NK-92 (cell line): ENCODE measurements around the gene HOXA9.

ENCODE experiments used
- DNase-seq: peaks from one replicate; lab custom pipeline; 2025; ENCODE audit not compliant: unreplicated experiment; lab: John Stamatoyannopoulos, UW

Gene HOXA9

DNA sequence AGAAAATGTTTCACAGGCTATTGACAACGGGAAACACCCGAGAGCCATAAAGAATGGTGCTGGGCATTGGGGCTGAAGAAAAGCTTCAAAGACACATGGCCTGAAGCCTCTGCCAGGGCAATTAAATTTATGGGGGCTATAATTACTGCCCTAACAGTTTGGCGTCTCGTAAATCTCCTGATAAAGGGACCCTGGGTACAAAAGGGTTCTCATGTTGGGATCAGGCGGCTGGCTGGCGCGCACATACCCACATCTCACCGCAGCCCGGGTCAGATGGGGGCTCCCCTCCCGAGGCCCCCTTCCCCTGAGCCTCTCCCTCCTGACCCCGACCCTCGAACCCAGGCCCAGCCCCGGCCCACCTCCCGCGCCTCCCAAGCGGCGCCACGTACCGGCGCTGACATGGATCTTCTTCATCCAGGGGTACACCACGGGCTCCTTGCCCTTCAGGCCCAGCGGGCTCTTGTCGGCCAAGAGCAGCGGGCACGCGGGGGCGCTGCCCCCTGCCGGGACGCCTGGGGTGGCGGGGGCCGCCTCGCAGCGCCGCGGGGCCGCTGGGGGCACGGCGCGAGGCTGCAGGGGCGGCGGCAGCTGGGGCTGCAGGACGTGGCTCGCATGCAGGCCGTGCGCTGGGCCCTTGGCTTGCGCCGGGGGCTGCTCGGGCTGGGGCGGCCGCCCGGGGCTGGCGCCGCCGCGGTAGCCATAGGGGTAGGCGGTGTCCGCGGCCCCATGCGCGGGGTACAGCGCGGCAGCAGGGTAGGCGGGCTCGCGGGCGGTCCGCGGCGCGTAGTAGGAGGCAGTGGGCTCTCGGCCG is 35.4 kb downstream of the HOXA9 start:
- no peak for DNase-seq

DNA sequence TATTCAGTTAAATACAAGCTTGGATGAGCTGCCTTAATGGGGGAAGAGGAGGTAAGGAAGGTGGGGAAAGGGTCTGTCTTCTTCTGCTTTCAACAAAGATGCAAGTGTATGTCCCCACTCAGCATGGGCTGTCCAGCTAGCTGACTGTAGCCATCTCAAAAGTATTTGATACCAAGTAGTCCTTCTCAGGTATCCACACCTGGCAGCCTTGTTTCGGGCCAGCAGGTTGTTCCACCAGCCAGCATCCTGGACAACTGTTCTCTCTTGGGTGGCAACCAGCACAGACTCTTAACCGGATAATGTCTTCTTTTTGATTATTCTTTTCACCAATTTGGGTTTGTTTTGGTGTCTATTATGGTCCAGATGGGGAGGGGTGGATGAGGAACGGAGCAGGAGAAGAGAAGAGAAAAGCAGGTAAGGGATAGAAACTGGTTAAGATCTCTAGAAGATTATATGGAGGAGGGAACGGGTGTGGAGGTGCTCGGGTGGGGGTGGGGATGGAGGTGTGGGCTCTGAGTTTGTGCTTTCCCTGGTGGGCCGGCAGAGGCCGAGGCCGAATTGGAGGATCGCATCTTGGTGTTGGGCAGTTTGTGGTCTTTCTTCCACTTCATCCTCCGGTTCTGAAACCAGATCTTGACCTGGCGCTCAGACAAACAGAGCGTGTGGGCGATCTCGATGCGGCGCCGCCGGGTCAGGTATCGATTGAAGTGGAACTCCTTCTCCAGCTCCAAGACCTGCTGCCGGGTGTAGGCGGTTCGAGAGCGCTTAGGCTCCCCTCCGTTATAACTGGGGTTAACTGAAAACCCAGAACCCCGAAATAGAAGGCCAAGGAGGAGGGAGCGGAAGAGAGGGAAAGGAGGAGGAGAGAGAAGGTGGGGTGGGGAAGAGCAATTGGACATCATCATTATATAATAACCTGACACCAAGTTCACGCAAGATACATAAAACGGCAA is 36.3 kb downstream of the HOXA9 start:
- no peak for DNase-seq

DNA sequence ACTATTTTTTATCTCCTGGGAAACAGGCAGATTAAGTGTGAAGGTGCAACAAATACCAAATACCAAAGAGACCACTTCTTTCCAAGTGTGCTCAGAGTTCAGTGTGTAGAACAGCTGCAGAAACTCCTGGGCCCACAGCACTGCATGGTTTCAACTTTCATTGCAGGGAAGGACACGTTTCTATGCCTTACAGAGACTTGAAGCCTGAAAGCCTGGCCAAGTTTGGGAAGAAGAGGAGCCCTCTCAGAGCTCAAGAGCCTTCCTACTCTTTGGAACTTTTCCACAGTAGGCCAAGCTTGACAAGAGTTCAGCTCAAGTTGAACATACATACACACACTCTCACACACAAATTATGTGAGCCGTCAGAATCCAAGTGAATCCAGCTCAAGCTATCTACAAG is 37.3 kb downstream of the HOXA9 start:
- no peak for DNase-seq

DNA sequence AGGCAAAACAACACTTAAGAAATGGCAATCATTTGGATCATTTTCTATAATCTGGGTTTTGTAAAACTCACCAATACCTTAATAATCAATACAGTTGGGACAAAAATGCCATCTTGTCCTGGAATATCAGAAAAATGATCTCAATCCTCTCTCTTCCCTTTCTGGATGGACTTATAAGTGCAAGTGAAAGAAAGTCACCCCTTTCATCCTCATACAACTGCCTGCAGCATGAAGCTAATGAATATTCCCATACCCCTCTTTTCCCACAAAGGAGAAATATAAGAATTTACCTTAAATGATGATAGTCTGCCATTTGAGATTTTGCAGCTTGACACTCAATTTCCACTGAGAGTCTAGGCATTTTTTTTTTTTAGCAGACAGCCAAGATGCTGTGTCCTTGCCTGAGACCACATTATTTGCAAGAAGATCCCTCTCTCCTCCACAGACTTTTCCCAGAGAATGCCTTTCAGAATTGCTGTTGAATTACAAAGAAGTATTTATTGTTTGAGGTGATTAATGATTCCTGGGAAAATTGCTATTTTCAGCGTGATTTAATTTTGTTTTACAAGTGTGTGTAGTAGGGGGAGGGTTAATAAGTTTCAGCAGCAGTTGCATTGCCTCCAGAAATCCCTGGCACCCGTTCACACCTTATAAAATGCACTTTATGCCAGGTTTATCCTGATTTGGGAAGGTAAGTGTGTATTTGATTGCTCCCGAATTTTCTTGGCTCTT is 38.6 kb downstream of the HOXA9 start:
- no peak for DNase-seq

DNA sequence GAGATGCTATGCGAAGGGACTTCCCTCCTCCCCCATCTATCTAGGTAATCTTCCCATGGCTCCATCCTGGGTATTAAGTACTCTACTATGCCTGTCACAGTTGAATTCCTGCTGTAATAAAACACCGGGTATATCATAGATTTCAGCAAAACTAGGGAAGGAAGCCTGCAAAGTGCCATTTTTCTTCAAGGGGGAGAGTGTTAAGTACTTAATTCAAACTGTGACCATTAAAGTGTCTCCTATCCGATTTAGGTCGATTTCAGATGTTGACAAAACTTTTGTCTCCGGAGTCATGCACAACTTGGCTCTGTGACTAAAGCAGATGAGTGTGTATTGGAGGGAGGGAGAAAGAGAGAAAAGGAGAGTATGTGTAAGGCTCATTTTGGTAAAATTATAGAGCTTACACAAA is 39.3 kb downstream of the HOXA9 start:
- DNase-seq, result no peak

DNA sequence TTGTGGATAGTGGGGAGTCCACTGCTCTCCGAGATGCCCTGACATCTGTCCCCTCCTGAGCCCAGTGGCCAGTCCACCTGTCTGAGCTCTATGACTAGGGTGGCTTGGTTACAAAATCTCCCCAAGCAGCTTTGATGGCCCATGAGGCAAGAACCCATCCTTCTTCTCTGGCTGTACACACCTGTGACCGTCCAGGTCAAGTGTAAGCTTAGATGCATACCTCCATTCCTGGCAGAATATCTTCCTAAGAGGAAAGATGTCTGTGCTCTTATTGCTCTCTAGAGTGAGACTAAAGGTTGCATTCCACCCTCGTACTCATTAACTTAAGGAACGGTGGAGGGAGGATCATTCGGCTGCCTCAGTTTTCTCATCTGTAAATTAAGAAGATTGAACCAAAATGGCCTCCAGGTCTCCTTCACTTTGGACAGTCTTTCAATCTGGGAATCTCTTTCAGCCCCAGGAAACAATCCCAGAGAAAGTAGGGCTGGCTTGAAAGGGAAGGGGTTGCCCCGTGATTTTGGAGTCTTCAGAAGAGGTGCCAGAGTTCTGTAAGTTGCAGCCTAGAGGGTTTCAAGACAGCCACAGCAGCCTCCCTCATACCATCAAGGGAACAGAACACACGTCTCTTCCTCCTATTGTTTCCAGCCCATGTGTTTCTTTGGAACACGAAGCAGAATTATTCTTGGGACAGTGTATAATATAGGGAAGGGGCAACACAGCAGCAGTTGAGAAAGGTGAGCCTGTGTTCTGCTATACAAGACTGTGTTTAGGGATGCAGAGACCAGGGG is 40.2 kb downstream of the HOXA9 start:
- no peak for DNase-seq

DNA sequence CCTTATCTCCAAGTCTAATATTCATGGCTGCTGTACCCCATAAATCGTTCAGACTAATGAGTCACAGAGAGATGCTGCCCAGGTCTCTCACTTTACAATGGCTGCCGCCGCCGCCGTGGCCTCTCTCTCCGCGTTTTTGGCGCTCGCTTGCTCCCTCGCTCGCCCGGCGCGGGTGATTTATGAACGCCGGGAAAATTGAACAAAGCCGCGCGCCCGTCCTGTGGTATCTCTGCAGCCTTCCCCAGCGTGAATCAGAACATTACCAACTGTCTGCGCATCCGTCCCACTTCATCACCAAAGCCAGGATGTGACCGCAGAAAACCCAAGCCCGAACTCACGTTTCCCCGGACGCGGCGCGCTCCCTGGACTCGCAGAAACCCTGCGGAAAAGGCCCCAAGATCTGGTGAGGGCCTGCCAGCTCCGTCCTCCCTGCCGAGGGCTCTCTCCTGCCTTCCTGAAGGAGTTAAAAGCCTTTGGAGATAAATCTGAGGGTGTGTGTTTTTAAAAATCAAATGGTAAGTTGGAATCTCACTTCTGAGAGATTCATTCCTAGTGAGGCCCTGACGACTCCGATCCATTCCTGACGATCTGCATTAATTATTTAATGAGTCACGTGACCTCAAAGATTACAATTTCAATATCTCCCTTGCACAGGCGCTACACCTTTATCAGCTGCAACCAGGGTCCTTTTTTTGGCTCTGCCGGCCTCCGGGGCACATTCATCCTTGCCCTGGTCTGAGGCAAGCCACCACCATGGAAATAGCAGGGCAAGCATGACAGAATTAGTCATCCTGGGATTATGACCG is 41.0 kb downstream of the HOXA9 start:
- DNase-seq, result no peak

DNA sequence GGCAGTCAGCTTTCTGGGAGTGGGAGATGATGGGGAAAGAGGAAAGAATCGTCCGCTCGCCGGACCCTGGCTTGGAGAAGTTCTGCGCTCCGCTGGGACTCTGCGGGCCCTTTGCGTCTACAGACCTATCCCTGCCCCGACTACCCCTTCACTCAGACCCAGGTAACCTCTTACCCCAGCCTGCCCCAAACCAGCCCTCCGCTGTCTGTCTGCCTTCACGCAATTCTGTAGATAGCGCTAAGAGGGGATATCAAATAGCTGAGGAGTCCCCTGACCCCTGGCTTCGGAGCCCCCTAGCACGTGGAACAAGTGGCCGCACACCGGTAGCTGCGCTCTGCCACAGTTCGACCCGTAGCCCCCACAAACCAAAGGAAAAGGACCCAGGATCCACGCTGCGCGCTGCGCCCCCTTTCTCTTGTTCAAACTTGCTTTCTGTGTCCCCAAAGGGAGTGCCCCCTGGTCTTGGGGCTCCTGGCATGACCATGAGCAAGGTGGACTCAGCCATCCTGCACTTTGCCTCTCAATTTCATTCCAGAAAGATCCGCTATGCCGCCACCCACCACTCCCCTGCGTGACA is 41.8 kb downstream of the HOXA9 start:
- DNase-seq, result no peak

DNA sequence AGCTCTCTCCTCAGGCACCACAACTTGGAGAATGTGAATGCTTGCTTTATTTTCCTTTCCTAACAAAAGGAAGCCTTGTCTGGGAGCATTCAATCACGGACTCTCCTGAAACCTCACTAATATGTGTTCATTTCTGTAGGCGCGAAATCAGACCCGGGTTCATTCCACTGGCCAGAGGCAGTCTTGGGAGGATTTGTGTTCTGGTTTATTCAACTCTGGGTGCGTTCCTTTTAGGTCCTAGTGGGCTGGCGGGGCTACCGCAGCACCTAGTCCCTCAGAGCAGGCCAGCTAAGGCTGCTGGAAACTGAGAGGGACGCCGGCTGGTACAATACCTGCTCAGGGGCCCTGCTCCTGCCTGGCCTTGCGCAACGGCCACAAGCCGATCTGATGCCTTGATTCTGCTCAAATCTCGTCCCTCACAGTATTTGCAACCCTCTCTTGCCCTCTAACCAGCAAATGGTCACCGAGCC is 42.3 kb downstream of the HOXA9 start:
- DNase-seq, result no peak

DNA sequence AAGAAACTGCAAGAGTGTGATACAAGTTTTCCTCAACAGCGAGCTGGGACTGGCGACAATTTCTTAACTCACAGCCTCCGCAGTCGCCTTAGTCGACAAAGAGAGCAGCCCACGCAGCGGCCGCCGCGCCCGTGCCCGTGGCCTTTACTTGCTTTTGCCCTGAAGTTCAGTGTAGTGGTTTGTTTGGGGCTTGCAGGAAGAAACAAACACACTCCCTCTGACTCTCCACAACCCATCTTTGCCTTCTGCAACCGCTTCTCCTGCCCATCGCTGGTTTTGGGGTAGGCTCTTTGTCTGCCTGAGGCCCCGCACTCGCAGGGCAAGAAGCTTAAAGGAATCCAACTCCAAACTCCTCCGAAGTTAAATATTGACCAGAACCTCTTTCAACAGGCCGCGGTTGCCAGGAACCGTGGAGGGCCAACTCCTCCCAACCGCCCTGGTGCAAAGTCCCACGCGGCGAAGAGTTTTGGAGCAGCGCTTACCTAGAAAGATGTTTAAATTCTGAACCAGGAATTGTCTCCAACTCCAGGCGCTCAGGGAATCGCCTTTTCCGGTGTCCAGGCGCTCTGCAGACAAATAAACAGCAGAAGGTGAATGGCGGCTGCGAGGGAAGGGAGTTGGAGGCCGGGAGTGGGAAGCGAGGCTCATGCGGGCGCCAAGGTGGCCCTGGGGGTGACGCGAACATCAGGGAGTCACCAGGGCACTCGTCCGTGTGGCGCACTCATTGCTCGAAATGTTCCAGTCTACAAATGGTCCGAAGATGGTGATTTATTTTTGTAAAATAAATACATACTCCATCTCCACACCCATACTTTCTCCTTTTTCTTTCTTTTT is 43.0 kb downstream of the HOXA9 start:
- no peak for DNase-seq

DNA sequence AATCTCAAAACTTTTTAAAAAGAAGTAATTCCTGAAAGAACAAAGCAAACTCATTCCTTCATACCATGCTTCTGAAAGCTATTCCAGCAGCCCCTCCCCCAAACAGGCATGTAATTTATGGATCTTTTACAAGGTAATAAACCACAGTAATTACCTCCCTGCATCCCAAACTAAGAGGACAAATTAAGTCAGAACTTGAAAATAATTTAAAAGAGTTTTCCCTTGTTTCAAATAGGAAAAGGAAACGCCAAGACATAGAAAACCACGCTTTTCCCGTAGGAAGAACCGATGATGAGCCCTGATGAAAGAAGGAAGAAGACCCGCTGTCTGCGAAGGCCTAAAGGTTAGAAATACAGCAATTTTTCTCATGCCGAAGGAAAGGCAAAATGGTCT is 43.7 kb downstream of the HOXA9 start:
- DNase-seq, result no peak

DNA sequence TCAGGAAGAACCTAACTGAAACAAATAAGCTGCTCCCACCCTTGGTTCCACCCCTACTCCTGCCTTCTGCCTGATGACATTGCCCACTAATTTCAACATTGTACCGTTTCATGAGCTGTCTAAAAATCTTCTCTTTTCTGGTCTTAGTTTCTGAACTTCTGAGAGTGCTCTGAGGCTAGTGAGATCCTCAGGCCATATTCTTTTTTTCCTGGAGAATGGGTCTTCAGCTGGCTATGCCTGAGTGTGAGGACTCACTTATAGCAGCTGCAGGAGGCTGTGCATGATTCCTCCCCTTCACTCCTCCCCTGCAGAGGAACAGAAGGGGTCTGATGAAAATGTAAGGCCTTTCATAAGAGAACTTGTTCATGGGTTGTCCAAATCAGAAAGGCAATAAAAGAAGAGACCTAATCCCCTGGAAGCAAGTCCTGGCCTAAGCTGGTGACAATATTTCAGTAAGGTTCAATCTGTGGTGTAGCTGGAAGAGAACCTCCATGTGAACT is 45.9 kb downstream of the HOXA9 start:
- no peak for DNase-seq

DNA sequence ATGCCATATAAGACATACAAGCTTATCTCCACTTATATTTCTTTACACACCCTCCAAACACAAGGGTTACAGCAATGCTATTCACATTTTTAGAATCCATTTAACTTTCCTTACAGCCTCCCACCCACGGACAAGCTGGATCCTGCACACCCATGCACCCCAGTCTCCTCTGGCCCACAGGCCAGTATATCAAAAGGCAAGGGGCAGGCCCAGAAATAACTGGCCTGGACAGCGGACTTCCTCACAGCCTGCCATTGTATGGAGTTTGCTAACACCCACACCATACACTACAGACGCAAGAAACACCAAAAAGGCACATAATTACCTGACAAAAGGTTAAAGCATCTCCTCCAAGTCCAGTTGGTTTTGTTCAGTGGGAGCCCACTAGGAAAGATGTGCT is 46.8 kb downstream of the HOXA9 start:
- DNase-seq, result no peak

DNA sequence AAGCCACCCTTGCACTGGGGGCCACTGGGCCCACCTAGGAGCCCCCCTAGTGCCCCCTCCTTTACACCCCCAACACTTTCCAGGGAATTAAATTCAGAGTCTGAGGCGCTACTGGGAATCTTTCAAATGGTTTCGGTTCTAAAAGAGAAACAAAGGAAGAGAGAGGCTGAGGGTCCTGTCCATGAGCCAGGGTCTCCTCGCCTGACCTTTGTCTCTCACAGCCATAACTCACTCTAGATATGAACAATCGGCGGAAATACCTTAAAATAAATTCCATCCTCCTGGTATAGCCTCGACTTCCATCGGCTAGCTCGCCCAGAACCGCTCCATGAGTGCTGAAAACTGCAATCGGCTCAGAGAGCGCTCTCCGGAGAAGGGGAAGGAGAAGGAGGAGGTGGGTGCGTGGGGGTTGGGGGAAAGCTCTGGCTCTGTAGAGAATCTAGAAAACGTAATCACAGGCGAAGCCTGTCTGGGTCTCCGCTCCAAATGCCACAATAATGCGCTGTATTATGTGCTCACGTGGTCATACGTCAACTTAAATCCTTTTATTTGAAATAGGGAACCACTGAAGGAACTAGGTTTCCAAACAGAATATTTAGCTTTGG is 47.3 kb downstream of the HOXA9 start:
- DNase-seq, result no peak

DNA sequence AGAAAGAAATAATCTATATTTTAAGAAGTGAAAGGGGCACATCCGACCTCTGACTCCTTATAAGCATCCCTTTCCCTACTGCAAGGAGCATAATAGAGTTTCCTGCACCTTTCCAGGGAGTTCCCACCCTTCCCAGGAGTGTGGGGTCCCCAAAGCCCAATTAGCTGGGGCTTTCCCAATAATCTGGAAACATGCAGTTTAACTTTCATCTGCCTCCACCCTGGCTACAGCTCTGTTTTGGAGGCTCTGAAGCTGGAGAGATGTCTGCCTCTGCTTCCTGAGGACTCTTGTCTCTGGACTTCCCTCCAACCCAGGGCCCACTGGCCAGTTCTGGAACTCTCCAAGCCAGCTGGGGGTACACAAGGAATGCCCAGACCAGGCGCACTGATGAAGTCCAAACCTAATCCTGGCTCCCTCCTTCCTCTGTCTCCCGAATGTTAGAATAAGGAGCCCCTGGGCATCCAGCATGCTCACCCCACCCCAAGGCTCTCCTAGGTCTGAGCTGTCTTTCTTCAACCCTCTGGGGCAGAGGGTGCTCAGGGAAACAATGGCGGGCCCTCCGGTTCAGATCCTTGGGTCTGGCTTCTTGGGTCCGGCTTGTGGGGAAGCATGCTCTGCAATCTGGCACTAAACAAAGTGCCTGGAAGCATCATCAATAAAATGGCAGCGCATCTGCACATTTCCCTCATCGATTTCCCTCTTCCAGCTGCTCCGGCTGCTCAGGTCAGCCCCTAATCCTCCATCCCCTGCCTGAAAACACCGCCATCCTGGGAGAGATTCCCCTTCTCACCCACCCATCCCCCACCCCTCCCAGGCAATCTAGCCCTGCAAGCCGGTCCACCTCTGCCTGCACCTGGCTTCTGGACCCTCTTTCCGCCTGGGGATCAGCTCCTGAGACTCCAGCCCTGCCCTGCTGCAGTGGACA is 48.1 kb downstream of the HOXA9 start:
- DNase-seq, result no peak

DNA sequence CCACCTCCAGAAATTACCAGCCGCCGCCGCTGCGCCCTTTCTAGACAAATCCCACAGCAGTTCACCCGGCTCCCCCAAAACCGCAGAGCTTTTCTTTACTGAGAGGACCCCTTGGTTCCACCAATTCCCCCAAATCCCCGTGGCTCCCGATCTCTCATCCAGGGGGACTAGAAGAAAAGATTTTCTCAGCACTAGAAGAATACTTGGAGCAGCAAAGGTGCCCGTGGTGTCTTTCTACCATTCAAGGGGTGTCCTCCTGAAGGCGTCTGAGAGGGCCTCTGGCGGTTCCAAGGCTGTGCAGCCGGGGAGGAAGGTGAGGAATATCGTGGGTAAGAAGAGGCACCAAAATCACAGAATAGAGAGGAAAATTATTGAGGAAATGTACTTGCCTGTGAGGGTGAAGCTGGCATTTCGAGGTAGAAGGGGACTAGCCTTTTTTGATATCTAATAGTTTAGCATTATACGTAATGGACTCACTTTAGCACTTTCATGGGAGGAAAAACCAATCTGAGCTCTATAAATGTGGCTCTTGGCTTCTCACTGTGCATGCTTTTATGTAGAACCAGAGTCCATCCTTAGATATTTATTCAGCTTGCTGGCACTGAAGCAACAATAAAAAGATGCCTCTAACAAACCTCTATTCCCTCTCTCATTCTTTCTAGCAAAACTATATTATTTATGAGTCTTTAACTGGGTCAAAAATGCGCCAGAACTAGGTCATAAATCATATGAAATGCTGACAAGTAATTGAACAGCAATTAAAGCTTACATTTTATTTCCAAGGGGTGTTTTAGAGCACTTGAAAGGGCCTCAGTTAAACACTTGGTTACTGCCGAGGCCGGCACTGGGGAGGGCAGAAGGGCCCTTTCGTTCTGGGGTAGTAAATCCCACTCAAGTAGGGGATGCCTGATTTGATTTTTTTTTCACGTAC is 49.0 kb downstream of the HOXA9 start:
- DNase-seq, result no peak
